Measurements from ENCODE around the gene GNLY.

DNA sequence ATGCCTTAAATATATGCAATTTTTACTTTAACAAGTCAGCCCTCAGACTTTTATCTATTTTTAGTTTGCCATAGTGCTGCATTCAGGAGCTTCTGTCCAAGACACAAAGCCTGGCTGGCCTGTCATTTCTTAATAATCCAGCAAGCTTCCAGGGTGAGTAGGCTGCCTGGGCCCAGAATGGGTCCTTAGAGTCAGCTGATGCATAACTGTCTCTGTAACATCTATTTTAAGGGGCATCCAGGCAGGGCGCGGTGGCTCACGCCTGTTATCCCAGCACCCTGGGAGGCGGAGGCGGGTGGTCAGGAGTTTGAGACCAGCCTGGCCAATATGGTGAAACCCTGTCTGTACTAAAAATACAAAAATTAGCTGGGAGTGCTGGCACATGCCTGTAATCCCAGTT lies 11.8 kb upstream of the GNLY start:
- no peak for TF ChIP-seq RAD21 (IDR thresholded peaks at IDR 0.05; ENCODE audit: low read depth)
- TF ChIP-seq NFIC (IDR thresholded peaks at IDR 0.05): no peak
- TF ChIP-seq YY1 (IDR thresholded peaks at IDR 0.05; ENCODE audit: low read depth): no peak
- TF ChIP-seq MAX (IDR thresholded peaks at IDR 0.05): no peak
- no peak for TF ChIP-seq CEBPB (IDR thresholded peaks at IDR 0.05)
- TF ChIP-seq REST (IDR thresholded peaks at IDR 0.05; ENCODE audit: low read depth): no peak
- TF ChIP-seq EP300 (IDR thresholded peaks at IDR 0.05; ENCODE audit: borderline replicate concordance): no peak
- TF ChIP-seq TAF1 (IDR thresholded peaks at IDR 0.05; ENCODE audit: low read depth): no peak
- TF ChIP-seq TCF12 (IDR thresholded peaks at IDR 0.05; ENCODE audit: low read depth): no peak
- TF ChIP-seq FOXM1 (IDR thresholded peaks at IDR 0.05; ENCODE audit: borderline replicate concordance, low read depth): no peak
- TF ChIP-seq CREB1 (IDR thresholded peaks at IDR 0.05; ENCODE audit: low read depth): no peak
- no peak for TF ChIP-seq USF1 (IDR thresholded peaks at IDR 0.05)
- TF ChIP-seq ZBTB7A (IDR thresholded peaks at IDR 0.05; ENCODE audit: low read depth): no peak
- TF ChIP-seq EGR1 (IDR thresholded peaks at IDR 0.05): no peak

All from Ishikawa (cell line).